GM19193 (cell line): Measurements from ENCODE around the gene LIMS2.

Experiments
- POLR2A ChIP-seq: IDR thresholded peaks from 4 replicates; pipeline ENCODE4 v1.6.1; 2011; ENCODE audit not compliant: insufficient read depth, insufficient read length; ENCODE audit errors: extremely low read depth

Gene LIMS2

GRCh38 chr2:127688405-127688804 is 13.1 kb upstream of the LIMS2 start:
- TF ChIP-seq POLR2A: no peak

- TF ChIP-seq POLR2A: no peak
Observed at GRCh38 chr2:127685410-127686080, 10.2 kb upstream of the LIMS2 start.

GRCh38 chr2:127683757-127684156 is 8.4 kb upstream of the LIMS2 start:
- TF ChIP-seq POLR2A: no peak

GRCh38 chr2:127683056-127683455 is 7.7 kb upstream of the LIMS2 start:
- TF ChIP-seq POLR2A: no peak

- no peak for TF ChIP-seq POLR2A
Observed at GRCh38 chr2:127681976-127682857, 6.9 kb upstream of the LIMS2 start.

GRCh38 chr2:127681288-127681804 is 6.0 kb upstream of the LIMS2 start:
- no peak for TF ChIP-seq POLR2A

- no peak for TF ChIP-seq POLR2A
Observed at GRCh38 chr2:127680706-127681287, 5.5 kb upstream of the LIMS2 start.

GRCh38 chr2:127679680-127680361 is 4.5 kb upstream of the LIMS2 start:
- TF ChIP-seq POLR2A: no peak

- TF ChIP-seq POLR2A: no peak
Observed at GRCh38 chr2:127678991-127679390, 3.7 kb upstream of the LIMS2 start.

GRCh38 chr2:127678531-127678930 is 3.2 kb upstream of the LIMS2 start:
- no peak for TF ChIP-seq POLR2A

- no peak for TF ChIP-seq POLR2A
Observed at GRCh38 chr2:127676906-127677305, 1.6 kb upstream of the LIMS2 start.

GRCh38 chr2:127674241-127675209 is 805 bp downstream of the LIMS2 start:
- no peak for TF ChIP-seq POLR2A

- no peak for TF ChIP-seq POLR2A
Observed at GRCh38 chr2:127673291-127674069, 1.9 kb downstream of the LIMS2 start.
